ENCODE data around the gene NAV2.

The NAV2 gene

GRCh38 chr11:19774817-19775580 is 62.4 kb downstream of the NAV2 start:
- no peak for DNase-seq (ENCODE audit: low read depth in 1 of 2, low spot score in 1 of 2)

DNA sequence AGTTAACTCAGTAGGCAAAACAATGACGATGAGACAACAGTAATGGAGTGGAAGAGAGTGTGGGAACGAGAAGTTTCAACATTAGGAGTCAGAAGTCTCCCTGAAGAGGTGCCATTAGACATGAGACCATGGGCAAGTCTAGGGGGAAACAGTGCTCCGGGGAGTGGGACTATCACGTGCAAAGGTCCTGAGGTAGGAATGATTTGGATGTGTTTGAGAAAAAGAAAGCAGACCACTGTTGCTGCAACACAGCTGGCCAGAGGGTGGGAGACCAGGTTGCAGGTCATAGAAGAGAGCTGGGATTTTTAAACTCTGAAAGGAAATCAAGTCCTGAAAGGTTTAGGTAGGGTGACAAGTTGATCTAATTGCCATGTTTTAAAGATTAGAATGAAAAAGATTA is 63.0 kb downstream of the NAV2 start:
- DNase-seq (ENCODE audit: low read depth in 1 of 2, low spot score in 1 of 2), result no peak

- DNase-seq (ENCODE audit: low read depth in 1 of 2, low spot score in 1 of 2), result no peak
Observed at GRCh38 chr11:19777039-19777376, 64.4 kb downstream of the NAV2 start.

DNA sequence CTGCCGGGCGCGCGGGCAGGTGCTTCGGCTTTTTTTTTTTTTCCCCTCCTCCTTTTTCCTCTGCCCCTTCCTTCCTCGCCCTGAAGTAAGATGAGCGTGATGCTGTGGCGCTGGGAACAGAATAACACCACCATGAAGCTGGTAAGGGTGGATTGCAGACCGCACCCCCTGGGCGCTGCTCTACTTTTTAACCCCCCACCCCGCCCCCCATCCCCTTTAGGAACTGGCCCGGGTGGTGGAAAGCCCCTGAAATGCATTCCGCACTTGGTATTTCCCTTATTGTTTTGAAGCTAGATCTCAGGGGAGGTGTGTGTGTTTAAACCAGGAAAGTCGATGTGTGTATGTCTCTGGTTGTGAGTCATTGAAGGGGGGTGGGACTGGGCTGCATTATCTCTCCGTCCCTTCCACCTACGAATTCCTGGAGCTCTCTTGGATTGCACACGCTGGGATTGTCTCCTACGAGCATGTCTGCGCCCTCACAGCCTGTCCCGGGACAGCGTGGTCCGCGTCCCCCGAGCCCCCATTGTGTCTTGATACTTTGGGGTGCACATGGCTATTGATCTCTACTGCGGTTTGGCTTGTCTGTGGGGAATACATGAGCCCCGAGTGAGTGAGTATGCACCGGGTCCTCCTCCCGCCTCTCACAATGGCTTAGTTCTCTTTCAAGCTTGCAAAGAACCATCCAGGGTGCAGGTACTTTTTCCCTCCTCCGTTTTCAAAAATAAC is 64.9 kb downstream of the NAV2 start:
- DNase-seq (ENCODE audit: low read depth in 1 of 2, low spot score in 1 of 2), result no peak

DNA sequence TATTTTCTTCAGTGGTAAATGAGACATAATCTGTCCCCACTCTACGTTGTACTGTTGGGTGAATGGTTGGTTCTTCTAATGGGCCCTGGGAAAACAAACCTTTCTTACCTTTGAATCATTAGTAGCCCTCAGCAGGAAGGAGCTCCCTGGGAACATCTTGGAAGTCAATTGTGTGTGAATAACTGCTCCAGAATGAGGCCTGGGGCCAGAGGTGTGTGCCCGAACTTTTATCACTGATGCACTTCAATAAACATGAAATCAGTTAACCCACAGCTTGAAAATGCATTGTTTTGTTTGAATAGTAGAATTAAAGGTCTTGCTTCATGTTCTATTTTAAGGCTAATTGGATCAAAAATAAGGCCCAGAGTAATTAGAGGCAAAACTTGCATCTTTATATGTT is 67.1 kb downstream of the NAV2 start:
- DNase-seq (ENCODE audit: low read depth in 1 of 2, low spot score in 1 of 2), result no peak

GRCh38 chr11:19781351-19781750 is 68.7 kb downstream of the NAV2 start:
- DNase-seq (ENCODE audit: low read depth in 1 of 2, low spot score in 1 of 2), result no peak

DNA sequence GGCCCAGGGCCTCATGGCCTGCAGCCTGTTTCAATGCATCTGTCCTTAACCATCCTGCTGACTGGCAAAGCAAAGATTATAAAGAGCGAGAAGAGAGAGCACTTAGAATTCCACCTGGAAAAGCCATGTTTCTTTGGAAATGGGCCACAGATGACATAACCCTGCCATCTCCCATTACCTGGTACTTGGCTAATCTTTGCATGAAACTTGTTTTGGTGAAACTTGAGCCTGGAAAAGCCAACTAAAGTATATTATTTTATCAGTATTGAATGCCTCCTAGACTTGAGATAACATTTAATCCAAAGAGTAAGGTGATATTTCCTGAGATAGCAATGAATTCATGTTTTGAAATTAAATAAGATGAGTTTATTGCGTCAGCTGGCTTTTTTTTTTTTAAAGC is 72.6 kb downstream of the NAV2 start:
- no peak for DNase-seq (ENCODE audit: low read depth in 1 of 2, low spot score in 1 of 2)

DNA sequence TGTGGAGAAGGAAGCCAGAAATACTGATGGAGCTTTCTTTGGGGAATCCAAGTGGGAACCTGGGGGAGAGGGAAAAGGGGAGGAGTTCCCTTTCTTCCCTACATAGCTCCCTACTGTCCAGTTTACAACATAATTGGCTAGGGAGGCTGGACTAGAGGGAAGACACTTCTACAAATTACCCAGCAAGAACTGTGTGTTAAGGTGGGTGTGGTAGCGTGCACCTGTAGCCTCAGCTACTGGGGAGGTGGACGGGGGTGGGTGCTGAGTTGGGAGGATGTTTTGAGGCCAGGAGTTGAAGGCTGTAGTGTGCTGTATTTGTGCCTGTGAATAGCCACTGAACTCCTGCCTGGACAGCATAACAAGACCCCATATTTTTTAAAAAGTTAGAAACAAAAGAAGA is 74.0 kb downstream of the NAV2 start:
- DNase-seq (ENCODE audit: low read depth in 1 of 2, low spot score in 1 of 2), result no peak

DNA sequence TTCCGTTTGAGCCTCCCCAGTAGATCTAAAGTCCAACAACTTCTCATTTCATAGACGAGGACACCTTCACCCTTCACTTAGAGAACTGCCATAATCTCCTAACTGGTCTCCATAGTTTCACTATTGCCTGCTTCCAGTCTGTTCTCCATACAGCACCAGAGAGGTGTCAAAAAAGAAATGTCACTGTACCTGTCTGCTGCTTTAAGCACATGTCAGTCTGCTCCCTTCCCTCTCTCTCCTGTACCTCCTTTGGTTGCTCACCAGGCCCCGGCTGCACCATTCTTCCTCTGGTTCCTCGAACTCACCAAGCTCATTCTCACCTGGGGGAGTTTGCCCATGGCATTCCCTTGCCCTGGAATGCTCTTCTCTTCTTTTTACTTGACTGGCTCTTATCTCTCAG is 75.8 kb downstream of the NAV2 start:
- DNase-seq (ENCODE audit: low read depth in 1 of 2, low spot score in 1 of 2), result no peak

GRCh38 chr11:19789245-19789644 is 76.6 kb downstream of the NAV2 start:
- DNase-seq (ENCODE audit: low read depth in 1 of 2, low spot score in 1 of 2), result no peak

DNA sequence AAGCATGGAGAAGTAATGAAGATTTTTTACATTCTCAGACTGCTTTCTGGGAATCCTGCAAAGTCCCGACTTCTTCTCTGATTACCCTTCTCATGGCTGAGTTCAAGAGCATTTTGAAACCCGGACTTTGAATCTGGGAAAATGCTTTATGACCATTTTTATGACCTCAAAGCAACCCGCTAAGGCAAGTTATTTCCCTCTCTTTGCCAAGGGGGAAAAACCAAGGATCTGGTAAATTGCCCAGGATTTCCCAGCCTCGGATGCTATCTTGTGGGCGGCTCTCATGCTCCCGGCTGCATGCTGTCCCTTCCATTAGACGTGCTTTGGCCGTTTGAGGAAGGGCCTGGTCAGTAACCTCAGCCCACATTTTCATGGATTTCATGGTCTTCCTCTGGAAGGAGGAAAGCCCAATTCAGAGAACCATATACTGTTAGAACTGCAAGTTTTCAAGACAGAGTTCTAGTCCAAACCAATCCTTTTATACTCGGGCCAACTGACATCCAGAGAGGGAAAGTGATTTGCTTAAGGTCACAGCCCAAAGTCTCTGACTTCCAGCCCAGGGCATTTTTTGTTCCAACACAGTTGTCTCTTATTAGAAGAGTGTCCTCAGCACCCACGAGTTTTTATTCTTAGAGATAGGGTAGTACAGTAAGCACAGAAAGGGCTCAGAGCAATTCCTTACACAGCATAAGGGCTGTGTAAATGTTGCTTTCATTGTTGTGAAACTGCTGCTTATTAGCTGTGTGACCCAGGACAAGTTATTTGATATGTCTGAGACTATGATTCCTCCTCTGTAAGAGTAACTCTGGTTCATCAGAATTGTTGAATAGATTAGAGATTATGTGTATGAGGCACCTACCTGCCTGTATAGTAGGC is 77.4 kb downstream of the NAV2 start:
- no peak for DNase-seq (ENCODE audit: low read depth in 1 of 2, low spot score in 1 of 2)

- no peak for DNase-seq (ENCODE audit: low read depth in 1 of 2, low spot score in 1 of 2)
Observed at GRCh38 chr11:19790831-19791552, 78.4 kb downstream of the NAV2 start.

- no peak for DNase-seq (ENCODE audit: low read depth in 1 of 2, low spot score in 1 of 2)
Observed at GRCh38 chr11:19792510-19792909, 79.9 kb downstream of the NAV2 start.

GRCh38 chr11:19793326-19793725 is 80.7 kb downstream of the NAV2 start:
- DNase-seq (ENCODE audit: low read depth in 1 of 2, low spot score in 1 of 2), result no peak

- DNase-seq (ENCODE audit: low read depth in 1 of 2, low spot score in 1 of 2), result no peak
Observed at GRCh38 chr11:19794161-19794560, 81.5 kb downstream of the NAV2 start.

DNA sequence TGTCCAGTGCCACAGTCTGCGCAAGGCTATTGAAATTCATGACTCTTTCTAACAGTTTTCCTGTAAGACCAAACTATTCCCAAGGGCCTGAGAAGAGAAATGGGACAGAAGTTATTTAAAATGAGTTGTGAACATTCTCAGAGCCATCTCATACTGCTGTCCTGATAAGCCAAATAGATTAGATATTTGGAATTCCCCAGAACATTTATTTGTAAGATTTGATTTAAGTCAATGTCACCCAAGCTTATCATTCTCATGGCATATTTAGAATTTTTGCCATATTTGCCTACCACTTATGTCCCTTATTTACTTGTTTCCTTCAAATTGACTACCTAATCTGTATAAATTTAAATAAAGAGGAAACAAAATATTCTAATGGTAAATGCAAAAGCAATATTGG is 82.4 kb downstream of the NAV2 start:
- no peak for DNase-seq (ENCODE audit: low read depth in 1 of 2, low spot score in 1 of 2)

- no peak for DNase-seq (ENCODE audit: low read depth in 1 of 2, low spot score in 1 of 2)
Observed at GRCh38 chr11:19800162-19800561, 87.5 kb downstream of the NAV2 start.

- no peak for DNase-seq (ENCODE audit: low read depth in 1 of 2, low spot score in 1 of 2)
Observed at GRCh38 chr11:19800714-19801519, 88.3 kb downstream of the NAV2 start.

GRCh38 chr11:19802773-19803293 is 90.2 kb downstream of the NAV2 start:
- no peak for DNase-seq (ENCODE audit: low read depth in 1 of 2, low spot score in 1 of 2)

DNA sequence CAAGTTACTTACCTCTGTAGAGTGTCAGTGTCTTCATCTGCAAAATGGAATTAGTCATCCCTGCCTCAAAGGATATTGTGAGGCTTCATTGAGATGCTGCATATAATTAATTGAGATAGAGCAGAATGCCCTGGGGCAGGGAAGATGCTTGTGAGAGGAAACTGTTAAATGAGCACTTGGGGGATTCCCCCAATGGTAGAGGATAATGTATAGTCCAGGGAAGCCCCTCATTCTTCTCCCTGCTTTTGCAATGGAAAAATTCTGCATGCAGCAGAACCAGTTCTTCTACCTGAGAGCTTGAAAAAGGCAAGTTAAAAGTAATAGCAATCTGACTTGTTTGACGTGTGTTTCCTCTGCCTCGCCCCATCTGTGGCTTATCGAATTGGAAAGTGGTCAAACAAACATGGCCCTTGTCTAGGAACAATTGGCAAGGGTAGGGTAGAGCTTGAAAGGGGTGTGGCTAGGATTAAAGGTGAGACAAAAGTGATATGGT is 90.9 kb downstream of the NAV2 start:
- DNase-seq (ENCODE audit: low read depth in 1 of 2, low spot score in 1 of 2), result no peak
